Heart right ventricle (tissue), 16 donors: ENCODE results near the gene ZNF423. TPM values are rescaled to one million over a fixed set of nuclear protein-coding genes. Genes with fewer than 3 reads are reported as not detected.

Experiments used
- ATAC-seq, 8 donors: fragments of 200-7000 bp; cut with Tn5 transposase; one replicate each; pipeline ENCODE4 v1.9.1; 2020; ENCODE audit warnings: mild to moderate bottlenecking in 8 of 8, moderate library complexity in 8 of 8, moderate number of reproducible peaks in 1 of 8
- DNase-seq, 2 donors: peaks; one replicate each; pipeline ENCODE4 v3.0.0-alpha.2; 2020
- H3K27ac ChIP-seq, 10 donors: fragments of 200-600 bp; sonication (generic) in 2 of 10; one replicate each; pipeline versions ENCODE4 v1.5.0 to v1.8.0; 2020 to 2022; ENCODE audit warnings: mild to moderate bottlenecking in 3 of 10
- H3K27me3 ChIP-seq, 7 donors: fragments of 200-600 bp; one replicate each; pipeline ENCODE4 v1.8.0; 2021 to 2022; ENCODE audit warnings: mild to moderate bottlenecking in 2 of 7
- H3K36me3 ChIP-seq, 9 donors: fragments of 200-600 bp; sonication (generic) in 1 of 9; one replicate each; pipeline versions ENCODE4 v1.5.0 to v1.8.0; 2020 to 2022; ENCODE audit warnings: mild to moderate bottlenecking in 2 of 9
- H3K4me1 ChIP-seq, 9 donors: fragments of 200-600 bp; sonication (generic) in 1 of 9; one replicate each; pipeline versions ENCODE4 v1.5.0 to v1.8.0; 2020 to 2022; ENCODE audit warnings: mild to moderate bottlenecking in 4 of 9
- H3K4me3 ChIP-seq, 10 donors: fragments of 200-600 bp; sonication (generic) in 2 of 10; one replicate each; pipeline versions ENCODE4 v1.5.0 to v1.8.0; 2020 to 2022; ENCODE audit warnings: mild to moderate bottlenecking in 7 of 10, moderate library complexity in 2 of 10
- H3K9me3 ChIP-seq, 11 donors: fragments of 200-600 bp in 10 of 11; sonication (generic) in 2 of 11; one replicate each; pipeline versions ENCODE4 v1.5.0 to v1.8.0; 2013 to 2022; ENCODE audit warnings: mild to moderate bottlenecking in 2 of 11, control low read depth in 1 of 11, moderate library complexity in 1 of 11
- CTCF ChIP-seq, 9 donors: fragments of 200-600 bp; sonication (generic) in 2 of 9; IDR thresholded peaks; one replicate each; pipeline versions ENCODE4 v1.5.0 to v1.8.0; 2021 to 2022; ENCODE audit warnings: antibody characterized with exemption in 9 of 9, mild to moderate bottlenecking in 5 of 9, moderate library complexity in 1 of 9
- WGBS, 2 donors: extraction: QIAGEN DNeasy Blood & Tissue Kit; methylation state at CpG; one replicate each; pipeline ENCODE4 v1.1.7; 2013; ENCODE audit warnings: inconsistent platforms in 1 of 2; 5-methylcytosine and 5-hydroxymethylcytosine counted together
- intact Hi-C, 10 donors: fragments of 100-400 bp; cut with DNase I; formaldehyde crosslinking; loops; one replicate each; pipeline versions ENCODE4 v1.11.1 to v1.14.2; 2022
- polyA plus RNA-seq, 2 donors: library from polyadenylated mRNA; stranded (reverse); fragments of 200-250 nt; gene quantifications; one replicate each; pipeline ENCODE4 v1.2.3, GENCODE V29; 2013
- total RNA-seq, 10 donors: library from RNA; stranded (reverse); fragmentation: NEBNext Ultra II Directional in 3 of 10; extraction: Animal tissue kit (Norgen Biotek cat#: 25700) in 3 of 10; gene quantifications; one replicate each; pipeline versions ENCODE4 v1.2.1 to v1.2.4, GENCODE V29; 2021 to 2023
- donor health status: Arrhythmogenic right ventricular cardiomyopathy.
- donor health status: ischemic (EF 13 %, LVEDD 7.1; RV severe dilation, severe dysfunction).
- donor health status: healthy with polysubstance abuse.
- donor health status: DM: no; HTN: yes; CAD: no.
- donor health status: DM: no; HTN: no; CAD: no.
- donor health status: ischemic (EF 25% LVEDD 6.9; RV normal size, moderate dysfunction).
- donor health status: ischemic (EF 25% LVEDD 5.7; RV mildly dilated, moderate dysfunction).
- donor health status: healthy.
- donor health status: DM: yes; HTN: yes; CAD: no.
- donor health status: Ischemic cardiomyopathy.
- donor health status: ischemic (EF 35%, LVEDD 5.7; RV mildly dilated, moderate dysfunction).
- donor health status: nonischemic (EF 11% LVEDD 7.7; RV severe dilation, severe dysfunction).
- donor health status: DM: yes; HTN: yes; CAD: no.
- donor health status: PGD.
- donor health status: ischemic (EF 29% LVEDD 5.4; RV normal size, mild dysfunction).
- donor health status: nonischemic (EF 23%, LVEDD 6.1; RV moderate dilation, normal function).

ZNF423 gene
- total and polyA plus RNA-seq, 12 donors = 2.6 to 10.6 (median 7.0) TPM

GRCh38 chr16:49560004-49560830 lies 295.7 kb downstream of the ZNF423 start:
- intact Hi-C loops = no loop called here
- ATAC-seq (peak; percentile 13 to 70 (median 35)), DNase-seq (peak in 1 of 2 donors; percentile 25)
- Histone ChIP-seq H3K4me1 (peaks cover 0 to 22% (median 12%) of the 10 kb centered on the region in 9 donors), H3K36me3 (no peaks in the 10 kb centered on the region), H3K4me3 (no peak overlapping the region), H3K9me3 (no peaks in the 10 kb centered on the region), H3K27ac (peak overlapping the region in 4 of 10 donors; percentile 5 to 63 (median 30)), H3K27me3 (no peaks in the 10 kb centered on the region)
- no peak for TF ChIP-seq CTCF (IDR thresholded peaks at IDR 0.05)
- WGBS, 2 donors = 56 to 63% methylated on average over 25 of the region's 25 CpGs

GRCh38 chr16:49559242-49559641 lies 296.7 kb downstream of the ZNF423 start:
- ATAC-seq (no peak), DNase-seq (no peak)
- no peaks in the 10 kb centered on the region for H3K36me3 ChIP-seq
- no peak overlapping the region for H3K4me3 ChIP-seq
- TF ChIP-seq CTCF (IDR thresholded peaks at IDR 0.05) = no peak
- intact Hi-C loops = loop anchor here in 1 of 10 donors (5.0 kb wide), 1 partner anchor 33 kb away; no protein-coding TSS in a partner anchor
- no peaks in the 10 kb centered on the region for H3K27me3 ChIP-seq
- H3K27ac ChIP-seq = no peak overlapping the region
- H3K4me1 ChIP-seq = peaks cover 0 to 15% (median 7%) of the 10 kb centered on the region in 9 donors
- WGBS, 2 donors = 62 to 79% methylated on average over 4 of the region's 4 CpGs
- no peaks in the 10 kb centered on the region for H3K9me3 ChIP-seq

GRCh38 chr16:49558451-49558850 lies 297.5 kb downstream of the ZNF423 start:
- intact Hi-C loops = loop anchor here in 1 of 10 donors (5.0 kb wide), 1 partner anchor 34 kb away; no protein-coding TSS in a partner anchor

More at GRCh38 chr16:49558451-49558850, 297.5 kb downstream of the ZNF423 start:
- H3K4me1 ChIP-seq = peaks cover 0 to 15% (median 6%) of the 10 kb centered on the region in 9 donors
- H3K9me3 ChIP-seq = no peaks in the 10 kb centered on the region
- TF ChIP-seq CTCF (IDR thresholded peaks at IDR 0.05) = no peak
- H3K4me3 ChIP-seq = no peak overlapping the region
- no peak overlapping the region for H3K27ac ChIP-seq
- DNase-seq (no peak), ATAC-seq (no peak)
- no peaks in the 10 kb centered on the region for H3K27me3 ChIP-seq
- H3K36me3 ChIP-seq = no peaks in the 10 kb centered on the region
- 94 to 96% methylated on average over 2 of the region's 2 CpGs for WGBS, 2 donors
